Right lobe of liver (tissue), 6 donors: ENCODE data around the gene CHRNB1. TPM values are rescaled to one million over a fixed set of nuclear protein-coding genes. Genes with fewer than 3 reads are reported as not detected.
A peak's percentile ranks its signal among the peaks of the same experiment; 100 is the strongest.
"Not testable (repeated sequence)": the region's sequence is repeated elsewhere in the genome, so short reads cannot be mapped to it uniquely, and the experiment has no call there.

ENCODE experiments used
- ATAC-seq, 4 donors: fragments of 200-7000 bp; cut with Tn5 transposase; one replicate each; pipeline ENCODE4 v1.9.1; 2020; ENCODE audit warnings: mild to moderate bottlenecking in 4 of 4, moderate library complexity in 4 of 4
- DNase-seq, 3 donors: peaks; one replicate each; pipeline ENCODE4 v3.0.0-alpha.2; 2020
- H3K27ac ChIP-seq, 3 donors: fragments of 200-600 bp; one replicate each; pipeline ENCODE4 v1.8.0; 2022
- H3K27me3 ChIP-seq, 2 donors: fragments of 200-600 bp; one replicate each; pipeline ENCODE4 v1.8.0; 2022
- H3K36me3 ChIP-seq, 4 donors: fragments of 200-600 bp; sonication (generic) in 1 of 4; one replicate each; pipeline versions ENCODE4 v1.5.1 to v1.8.0; 2017 to 2022; ENCODE audit warnings: control low read depth in 1 of 4
- H3K4me1 ChIP-seq, 4 donors: fragments of 200-600 bp; sonication (generic) in 1 of 4; one replicate each; pipeline versions ENCODE4 v1.5.1 to v1.8.0; 2017 to 2022; ENCODE audit warnings: control low read depth in 1 of 4
- H3K4me3 ChIP-seq, 3 donors: fragments of 200-600 bp; one replicate each; pipeline ENCODE4 v1.8.0; 2022
- H3K9me3 ChIP-seq, 4 donors: fragments of 200-600 bp; sonication (generic) in 1 of 4; one replicate each; pipeline versions ENCODE4 v1.5.1 to v1.8.0; 2017 to 2022; ENCODE audit warnings: control low read depth in 1 of 4
- CTCF ChIP-seq, 4 donors: fragments of 200-600 bp in 3 of 4; fragments of 450-650 bp in 1 of 4; IDR thresholded peaks; one replicate each; pipeline versions ENCODE4 v1.5.1 to v1.8.0; 2016 to 2022; ENCODE audit warnings: antibody characterized with exemption in 4 of 4, mild to moderate bottlenecking in 2 of 4
- POLR2A ChIP-seq: fragments of 450-650 bp; IDR thresholded peaks from one replicate; pipeline ENCODE4 v1.6.1; 2017; ENCODE audit warnings: antibody characterized with exemption, mild to moderate bottlenecking
- WGBS: methylation state at CpG from one replicate; pipeline ENCODE4 v1.1.6; 2018; ENCODE audit warnings: low coverage, low lambda C conversion rate; ENCODE audit not compliant: insufficient coverage; ENCODE audit errors: missing lambda C conversion rate; 5-methylcytosine and 5-hydroxymethylcytosine counted together
- intact Hi-C, 2 donors: fragments of 100-400 bp; cut with DNase I; formaldehyde crosslinking; loops; one replicate each; pipeline versions ENCODE4 v1.11.2 to v1.14.1; 2022
- total RNA-seq, 6 experiments: library from RNA; depleted of rRNA in 2 of 6; stranded (reverse); fragments of >200 nt in 2 of 6; fragmentation: NEBNext Ultra II Directional in 3 of 6; extraction: Animal tissue kit (Norgen Biotek cat#: 25700) in 3 of 6; gene quantifications; one replicate each; pipeline versions ENCODE4 v1.1.0 to v1.2.4, GENCODE V29; 2016 to 2023
- donor health status: DM: no; HTN: yes; CAD: no.
- donor health status: DM: no; HTN: no; CAD: no.
- donor health status: DM: no; HTN: no; CAD: no.
- donor health status: DM: no; HTN: yes; CAD: no.
- donor health status: DM: no; HTN: yes; CAD: no.

Gene CHRNB1
- total RNA-seq, 6 experiments from 2014 or later, result 6.0 to 12.3 (median 8.2) TPM

GRCh38 chr17:7481842-7482741 is 37.2 kb downstream of the CHRNB1 start:
- ATAC-seq, H3K9me3 ChIP-seq, H3K4me3 ChIP-seq, intact Hi-C loops, DNase-seq, H3K36me3 ChIP-seq, H3K27me3 ChIP-seq, H3K27ac ChIP-seq: not testable (repeated sequence)
- 82% methylated on average over 11 of the region's 31 CpGs for WGBS
- H3K4me1 ChIP-seq, result peaks cover 0 to 28% (median 12%) of the 10 kb centered on the region in 4 donors

GRCh38 chr17:7482742-7483088 is 37.9 kb downstream of the CHRNB1 start:
- H3K36me3 ChIP-seq, H3K4me3 ChIP-seq, intact Hi-C loops, H3K9me3 ChIP-seq, H3K27me3 ChIP-seq, DNase-seq, ATAC-seq: not testable (repeated sequence)
- H3K4me1 ChIP-seq, result peaks cover 0 to 31% (median 14%) of the 10 kb centered on the region in 4 donors
- WGBS, result 76% methylated on average over 5 of the region's 6 CpGs
- H3K27ac ChIP-seq, result peak overlapping the region; percentile 95 to 100 (median 99)

- Histone ChIP-seq H3K27me3 (no peaks in the 10 kb centered on the region), H3K4me3 (peak overlapping the region; percentile 61 to 97 (median 88)), H3K4me1 (peaks cover 0 to 34% (median 14%) of the 10 kb centered on the region in 4 donors), H3K36me3 (no peaks in the 10 kb centered on the region), H3K9me3 (no peaks in the 10 kb centered on the region), H3K27ac (peak overlapping the region; percentile 95 to 100 (median 99))
- TF ChIP-seq CTCF (IDR thresholded peaks at IDR 0.05) (no peak), POLR2A (no peak)
- intact Hi-C loops, result no loop called here
- ATAC-seq (peak; percentile 68 to 78 (median 71)), DNase-seq (peak; percentile 92 to 97 (median 95))
- 0% methylated on average over 30 of the region's 38 CpGs for WGBS
Observed at GRCh38 chr17:7483255-7484066, 38.6 kb downstream of the CHRNB1 start.

- no peaks in the 10 kb centered on the region for H3K9me3 ChIP-seq
- H3K27me3 ChIP-seq, result no peaks in the 10 kb centered on the region
- intact Hi-C loops, result no loop called here
- peak within 1 kb of the TSS; percentile 95 to 100 (median 99) for H3K27ac ChIP-seq
- WGBS, result under 1% methylated on average over 49 of the region's 64 CpGs
- peak; percentile 98 to 99 (median 98) for DNase-seq
- peak; percentile 82 to 89 (median 85) for ATAC-seq
- peak; percentile 100 for TF ChIP-seq POLR2A
- TF ChIP-seq CTCF (IDR thresholded peaks at IDR 0.05), result no peak
- H3K4me3 ChIP-seq, result peak within 1 kb of the TSS; percentile 61 to 97 (median 88)
- H3K4me1 ChIP-seq, result peaks cover 0 to 35% (median 17%) of the 10 kb centered on the region in 4 donors
- H3K36me3 ChIP-seq, result no peaks in the 10 kb centered on the region
Observed at GRCh38 chr17:7484067-7484918, 39.4 kb downstream of the CHRNB1 start, which contains the start of gene POLR2A. Gene POLR2A, plus strand, starts transcription at chr17:7484366.

GRCh38 chr17:7484919-7485377 is 40.1 kb downstream of the CHRNB1 start:
- peak overlapping the region; percentile 51 to 97 (median 88) for H3K4me3 ChIP-seq
- H3K9me3 ChIP-seq, result no peaks in the 10 kb centered on the region
- TF ChIP-seq POLR2A (no peak), CTCF (IDR thresholded peaks at IDR 0.05) (peak in 3 of 4 donors; percentile 12 to 35 (median 20))
- intact Hi-C loops, result no loop called here
- no peak for ATAC-seq
- peak overlapping the region; percentile 22 to 99 (median 40) for H3K27ac ChIP-seq
- no peaks in the 10 kb centered on the region for H3K27me3 ChIP-seq
- H3K36me3 ChIP-seq, result no peaks in the 10 kb centered on the region
- WGBS, result 2% methylated on average over 19 of the region's 19 CpGs
- H3K4me1 ChIP-seq, result peaks cover 0 to 34% (median 17%) of the 10 kb centered on the region in 4 donors
- DNase-seq, result no peak
